ENCODE results near the gene HOXC13.

HOXC13 gene

DNA sequence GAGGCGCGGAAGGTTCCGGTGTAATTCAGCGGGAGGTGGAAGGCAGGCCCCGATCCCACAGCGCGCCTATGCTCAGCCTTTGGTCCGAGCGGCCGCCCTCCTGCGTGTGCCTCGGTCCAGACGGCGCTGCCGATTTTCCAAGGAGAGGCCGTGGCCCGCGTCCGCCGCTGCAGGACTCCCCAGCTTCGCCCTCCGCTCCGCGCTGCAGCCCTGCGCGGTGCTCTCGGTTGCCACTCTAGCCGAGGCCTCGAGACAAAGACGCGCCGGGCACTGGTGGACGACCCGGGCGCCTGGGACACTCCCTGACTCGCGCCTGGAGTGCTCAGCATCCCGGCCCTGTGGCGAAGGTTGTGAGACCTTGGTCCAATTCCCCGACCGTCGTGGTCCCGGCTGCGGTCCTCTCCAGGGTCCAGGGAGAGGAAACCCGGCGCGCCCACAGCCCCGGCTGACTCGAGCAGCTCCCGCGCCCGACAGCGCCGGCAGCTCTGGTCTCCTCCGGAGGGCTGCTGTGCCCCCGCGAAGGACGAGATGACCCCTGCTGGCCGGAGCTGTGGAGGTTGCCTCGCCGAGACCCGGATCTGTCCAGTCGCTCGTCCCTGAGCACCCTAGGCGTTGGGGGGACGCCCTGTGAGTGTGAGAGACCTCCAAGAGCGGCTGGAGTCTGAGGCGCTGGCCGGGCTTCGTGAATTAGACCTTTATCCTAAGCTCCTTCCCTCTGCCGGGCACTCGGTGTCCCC, 22.6 kb downstream of the HOXC13 start:
- POLR2A ChIA-PET = interaction anchor here (0.6 kb wide), 2 partner anchors 39 to 108 kb away, joined by 4 read pairs; no protein-coding TSS in a partner anchor
- H3K4me3 ChIP-seq (ENCODE audit: low read depth, low read length) = no peak overlapping the region; the same call in 1 of the 2 replicates
- CTCF ChIA-PET = interaction anchor here (0.9 to 1.6 kb wide), 6 partner anchors 8 to 215 kb away, joined by 3 to 7 read pairs (median 4); no protein-coding TSS in a partner anchor
- TF ChIP-seq, protein P1, sequence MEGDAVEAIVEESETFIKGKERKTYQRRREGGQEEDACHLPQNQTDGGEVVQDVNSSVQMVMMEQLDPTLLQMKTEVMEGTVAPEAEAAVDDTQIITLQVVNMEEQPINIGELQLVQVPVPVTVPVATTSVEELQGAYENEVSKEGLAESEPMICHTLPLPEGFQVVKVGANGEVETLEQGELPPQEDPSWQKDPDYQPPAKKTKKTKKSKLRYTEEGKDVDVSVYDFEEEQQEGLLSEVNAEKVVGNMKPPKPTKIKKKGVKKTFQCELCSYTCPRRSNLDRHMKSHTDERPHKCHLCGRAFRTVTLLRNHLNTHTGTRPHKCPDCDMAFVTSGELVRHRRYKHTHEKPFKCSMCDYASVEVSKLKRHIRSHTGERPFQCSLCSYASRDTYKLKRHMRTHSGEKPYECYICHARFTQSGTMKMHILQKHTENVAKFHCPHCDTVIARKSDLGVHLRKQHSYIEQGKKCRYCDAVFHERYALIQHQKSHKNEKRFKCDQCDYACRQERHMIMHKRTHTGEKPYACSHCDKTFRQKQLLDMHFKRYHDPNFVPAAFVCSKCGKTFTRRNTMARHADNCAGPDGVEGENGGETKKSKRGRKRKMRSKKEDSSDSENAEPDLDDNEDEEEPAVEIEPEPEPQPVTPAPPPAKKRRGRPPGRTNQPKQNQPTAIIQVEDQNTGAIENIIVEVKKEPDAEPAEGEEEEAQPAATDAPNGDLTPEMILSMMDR (IDR thresholded peaks at IDR 0.05; ENCODE audit: insufficient read depth, low read length, missing control alignments) = no peak
- no peak for DNase-seq (ENCODE audit: low read depth, low spot score)

DNA sequence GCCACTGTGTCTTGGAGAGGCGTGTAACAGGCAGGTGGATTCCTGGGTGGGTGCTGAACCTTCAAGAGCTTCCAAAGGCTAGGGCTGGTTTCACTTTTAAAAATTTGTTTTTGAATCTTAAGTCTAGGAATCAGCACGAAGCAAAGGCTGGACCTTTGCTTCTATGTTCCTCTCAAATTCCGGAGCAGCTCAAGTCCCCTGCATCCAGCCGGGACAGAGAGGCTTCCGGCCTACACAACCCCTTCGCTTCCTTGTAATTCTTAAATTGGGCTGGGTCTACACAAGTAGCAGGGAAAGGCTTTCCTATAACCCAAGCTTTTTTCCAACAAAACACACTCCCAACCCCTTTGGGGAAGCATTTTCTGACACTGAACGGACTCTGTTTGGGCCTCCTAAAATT, 24.4 kb downstream of the HOXC13 start:
- H3K4me3 ChIP-seq (ENCODE audit: low read depth, low read length) = peak overlapping the region; percentile 38
- no peak for DNase-seq (ENCODE audit: low read depth, low spot score)
- ChIA-PET POLR2A (no interaction called here), CTCF (interaction anchor here (1.0 to 2.0 kb wide), 4 partner anchors 23 to 244 kb away, joined by 3 to 5 read pairs (median 4); partner anchors contain the start of gene HOXC10)
- TF ChIP-seq, protein P1 (IDR thresholded peaks at IDR 0.05; ENCODE audit: insufficient read depth, low read length, missing control alignments) = no peak

DNA sequence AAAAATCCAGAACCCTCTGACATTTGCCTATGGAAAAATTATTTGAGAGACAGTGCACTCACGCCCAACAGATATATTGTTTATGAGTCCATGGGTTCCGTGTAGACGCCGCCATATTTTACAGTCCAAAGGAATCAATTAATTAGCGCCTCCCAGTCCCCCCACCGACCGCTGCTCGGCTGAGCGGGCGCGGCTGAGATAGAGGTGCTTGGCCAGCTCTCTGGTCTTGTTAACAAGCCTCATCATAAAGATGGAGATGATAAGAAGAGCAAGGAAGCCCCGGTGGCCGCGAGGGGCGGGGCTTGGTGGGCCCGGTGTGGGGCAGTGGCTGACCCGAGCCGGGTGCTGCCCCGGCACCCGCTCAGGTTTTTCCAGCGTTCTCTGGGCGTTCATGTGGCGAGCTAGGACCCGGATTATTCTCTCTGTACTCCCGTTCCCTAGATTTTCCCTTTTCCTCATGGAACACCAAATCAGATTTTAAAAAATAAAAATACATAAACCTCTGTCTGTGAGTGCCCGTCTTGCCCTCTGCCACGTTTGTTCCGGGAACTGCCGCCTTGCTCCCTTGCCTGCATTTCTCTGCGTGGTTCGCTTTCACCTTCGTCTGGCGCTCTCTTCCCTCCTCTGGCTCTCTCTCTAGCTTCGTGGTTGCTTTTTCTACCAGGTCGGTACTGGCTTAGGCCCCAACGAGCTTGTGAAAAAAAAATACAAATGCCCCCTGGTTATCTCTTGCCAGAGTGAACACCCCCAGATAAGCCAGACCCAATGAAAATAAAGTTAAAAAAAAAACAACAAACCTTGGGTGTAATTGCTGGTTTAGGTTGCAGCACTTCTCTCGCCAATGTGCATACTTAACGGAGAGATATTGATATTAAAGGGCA, 25.0 kb downstream of the HOXC13 start:
- DNase-seq (ENCODE audit: low read depth, low spot score) = no peak
- ChIA-PET CTCF (interaction anchor here (1.0 to 2.0 kb wide), 5 partner anchors 22 to 251 kb away, joined by 3 to 5 read pairs (median 4); partner anchors contain the start of gene HOXC10), POLR2A (interaction anchor here (0.6 kb wide), 1 partner anchor 11 kb away, joined by 4 read pairs; the partner anchor contains the start of gene HOTAIR)
- TF ChIP-seq, protein P1 (IDR thresholded peaks at IDR 0.05; ENCODE audit: insufficient read depth, low read length, missing control alignments) = no peak
- peak overlapping the region; percentile 38 for H3K4me3 ChIP-seq (ENCODE audit: low read depth, low read length)

DNA sequence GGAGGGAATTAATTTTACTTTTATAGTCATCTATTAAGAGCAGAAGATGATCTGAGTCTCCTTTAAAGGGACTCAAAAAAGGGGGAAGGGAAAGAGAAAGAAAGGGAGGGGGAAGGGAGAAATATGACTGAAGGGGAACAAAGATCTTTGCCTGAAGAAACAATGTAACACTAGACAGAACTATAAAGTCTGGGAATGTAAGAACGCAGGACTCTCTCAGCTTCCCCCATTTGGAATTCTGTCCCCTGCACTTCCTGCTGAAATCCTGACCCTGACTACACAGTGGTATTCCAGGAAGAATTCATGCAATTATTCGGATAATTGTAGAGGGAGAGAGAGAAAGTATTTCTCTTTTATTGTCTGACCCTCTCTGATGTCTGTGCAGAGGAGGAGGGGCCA, 25.7 kb downstream of the HOXC13 start:
- DNase-seq (ENCODE audit: low read depth, low spot score) = no peak
- H3K4me3 ChIP-seq (ENCODE audit: low read depth, low read length) = peak overlapping the region; percentile 38
- TF ChIP-seq, protein P1 (IDR thresholded peaks at IDR 0.05; ENCODE audit: insufficient read depth, low read length, missing control alignments) = no peak
- ChIA-PET POLR2A (interaction anchor here (0.6 kb wide), 1 partner anchor 11 kb away, joined by 4 read pairs; the partner anchor contains the start of gene HOTAIR), CTCF (interaction anchor here (0.9 to 3.8 kb wide), 5 partner anchors 21 to 266 kb away, joined by 3 to 13 read pairs (median 5); partner anchors contain the start of gene HOXC10)

DNA sequence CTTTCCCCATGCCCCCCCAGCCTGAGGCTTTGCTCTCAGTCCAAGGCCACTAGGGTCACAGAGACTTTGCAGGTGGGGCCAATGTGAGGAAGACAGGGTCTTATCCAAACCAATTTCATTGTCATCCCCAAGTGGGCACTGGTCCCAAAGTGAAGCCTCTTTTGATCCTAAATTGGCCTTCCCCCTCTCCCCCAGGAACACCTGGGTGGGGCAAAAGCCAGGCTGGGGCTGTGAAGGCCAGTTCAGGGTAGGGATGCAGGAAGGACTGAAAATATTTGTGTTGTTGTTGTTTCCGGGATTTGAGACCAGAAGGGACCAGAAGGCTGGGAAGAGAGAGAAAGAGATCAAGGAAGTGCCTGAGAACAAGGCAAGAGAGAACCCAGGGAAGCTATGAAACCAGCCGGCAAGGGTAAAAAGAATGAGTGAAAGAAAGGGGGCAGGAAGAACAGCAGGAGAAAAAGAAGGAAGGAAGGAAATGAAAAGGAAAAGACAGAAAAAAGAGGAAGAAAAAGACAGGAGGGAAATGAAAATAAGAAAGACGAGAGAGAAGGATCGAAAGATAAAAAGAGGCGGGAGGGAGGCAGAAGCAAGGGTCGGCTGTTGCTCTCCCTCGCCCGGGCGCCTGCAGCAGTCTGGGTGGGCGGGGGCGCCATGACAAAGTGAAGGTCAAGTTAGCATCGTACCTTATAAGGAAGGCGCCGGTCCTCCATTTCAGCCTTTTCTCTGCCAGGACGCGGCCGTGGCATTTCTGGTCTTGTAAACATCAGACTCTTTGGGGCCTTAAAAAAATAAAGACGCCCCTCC, 26.9 kb downstream of the HOXC13 start:
- DNase-seq (ENCODE audit: low read depth, low spot score) = no peak
- TF ChIP-seq, protein P1 (IDR thresholded peaks at IDR 0.05; ENCODE audit: insufficient read depth, low read length, missing control alignments) = no peak
- ChIA-PET POLR2A (interaction anchor here (0.8 kb wide), 1 partner anchor 9 kb away, joined by 3 read pairs; no protein-coding TSS in a partner anchor), CTCF (interaction anchor here (1.0 to 3.8 kb wide), 4 partner anchors 21 to 251 kb away, joined by 3 to 13 read pairs (median 4); no protein-coding TSS in a partner anchor)
- peak overlapping the region; percentile 73 for H3K4me3 ChIP-seq (ENCODE audit: low read depth, low read length)

Measured in AG04449 (cell line).